Measurements from ENCODE around the gene SLC13A2.

The SLC13A2 gene

GRCh38 chr17:28470914-28471366 lies 2.5 kb upstream of the SLC13A2 start:
- no peak for DNase-seq

DNA sequence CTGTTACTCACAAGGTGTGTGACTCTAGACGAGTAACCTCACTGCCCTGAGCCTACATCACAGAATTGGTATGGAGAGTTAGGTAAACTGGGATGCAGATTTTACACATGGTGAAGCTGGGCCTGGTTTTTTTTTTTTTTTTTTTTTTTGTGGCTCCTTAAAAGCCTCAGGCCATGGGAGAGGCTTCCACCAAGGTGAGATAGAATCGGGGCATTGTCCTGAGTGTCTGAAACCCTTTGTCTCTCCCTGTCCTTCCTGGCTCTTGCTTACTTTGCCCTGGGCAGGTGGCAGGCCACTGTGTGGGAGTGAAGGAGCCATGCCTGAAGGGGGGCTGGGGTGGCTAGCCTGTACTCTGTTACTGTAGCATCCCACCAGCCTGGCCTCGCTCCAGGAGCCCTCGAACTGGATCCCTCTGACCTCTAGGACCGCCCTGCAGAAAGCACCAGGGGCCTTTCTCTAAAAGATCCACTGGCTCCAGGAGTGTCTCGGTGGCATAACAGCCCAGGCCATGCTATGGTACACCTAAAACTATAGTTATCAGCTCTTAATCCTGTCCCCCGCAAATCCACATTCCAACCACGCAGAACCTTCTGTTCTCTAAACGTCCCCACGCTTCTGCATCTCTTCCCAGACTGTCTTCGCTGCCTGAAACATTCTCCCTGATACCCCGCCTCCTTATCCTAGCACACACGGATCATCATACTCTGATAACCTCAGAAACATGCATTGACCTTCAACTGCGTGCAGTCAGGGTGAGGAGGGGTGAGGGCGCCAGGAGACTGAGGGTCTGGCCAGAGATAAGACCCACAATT lies 1.7 kb upstream of the SLC13A2 start:
- DNase-seq = no peak

- DNase-seq = no peak
Measured at GRCh38 chr17:28472871-28473497, 460 bp upstream of the SLC13A2 start.

- no peak for DNase-seq
Measured at GRCh38 chr17:28474111-28474531, 677 bp downstream of the SLC13A2 start.

DNA sequence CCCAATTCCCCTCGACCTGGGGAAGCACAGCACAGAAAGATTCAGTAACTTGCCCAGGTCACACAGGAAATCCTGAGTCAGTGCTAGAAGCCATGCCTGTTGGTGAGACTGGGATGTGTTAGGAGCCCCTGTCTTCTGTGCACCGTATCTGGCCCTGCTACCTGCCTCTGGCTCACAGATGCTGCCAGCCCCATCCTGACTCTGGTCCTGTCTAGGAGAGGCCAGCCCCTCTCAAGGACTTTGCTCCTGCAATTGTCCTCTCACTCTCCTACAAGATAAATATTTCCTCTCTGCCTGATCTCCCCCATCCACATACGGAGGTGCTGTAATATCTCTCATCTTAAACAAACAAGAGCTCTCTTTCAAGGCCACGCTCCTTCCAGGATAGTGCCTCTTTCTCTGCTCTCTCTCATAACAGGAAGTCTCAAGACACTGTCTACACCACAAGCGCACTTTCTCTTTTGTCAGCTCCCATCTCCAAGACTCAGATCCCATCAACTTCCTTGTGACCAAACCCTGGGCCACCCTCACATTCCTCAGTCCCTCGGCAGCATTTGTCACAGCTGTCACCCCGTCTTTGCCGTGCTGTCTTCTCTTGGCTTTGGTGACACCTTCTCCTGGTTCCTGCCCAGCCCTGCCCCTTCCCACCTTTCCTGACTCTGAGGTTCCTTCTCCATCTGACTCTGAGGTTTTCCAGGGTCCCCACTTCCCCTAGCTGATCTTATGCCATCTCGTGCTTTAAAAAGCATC lies 1.9 kb downstream of the SLC13A2 start:
- no peak for DNase-seq

DNA sequence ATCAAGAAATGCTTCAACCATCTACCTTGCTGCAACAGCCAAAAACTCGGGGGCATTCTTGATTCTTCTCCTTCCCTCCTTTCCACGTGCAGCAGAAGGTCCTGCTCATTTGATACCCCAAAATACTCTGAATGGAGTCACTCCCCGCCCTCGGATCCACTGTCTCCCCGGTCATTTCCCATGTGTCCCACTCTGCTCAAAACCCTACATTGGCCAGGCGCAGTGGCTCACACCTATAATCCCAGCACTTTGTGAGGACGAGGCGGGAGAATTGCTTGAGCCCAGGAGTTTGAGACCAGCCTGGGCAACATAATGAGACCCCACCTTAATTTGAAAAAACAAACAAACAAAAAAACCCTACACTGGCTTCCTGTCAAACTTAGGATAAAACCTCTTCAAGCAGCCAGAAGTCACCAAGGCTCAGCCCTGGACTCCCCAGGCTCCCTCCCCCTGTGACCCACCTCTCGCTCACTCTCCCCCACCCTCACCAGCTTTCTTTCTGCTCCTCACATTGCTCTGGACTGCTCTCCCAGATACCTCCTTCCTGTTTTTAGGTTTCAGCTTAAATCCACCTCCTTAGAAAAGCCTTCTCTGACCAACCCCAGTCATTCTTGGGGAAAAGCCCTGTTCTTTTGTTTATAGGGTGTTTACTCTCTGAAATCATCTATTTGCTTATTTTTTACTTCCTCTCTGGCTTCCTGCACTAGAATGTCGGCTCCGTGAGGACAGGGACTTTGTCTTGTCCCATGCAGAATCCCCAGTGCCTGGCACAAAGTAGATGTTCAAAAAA lies 2.8 kb downstream of the SLC13A2 start:
- DNase-seq = no peak

GRCh38 chr17:28477928-28478327 lies 4.5 kb downstream of the SLC13A2 start:
- DNase-seq = no peak

GRCh38 chr17:28478712-28479615 lies 5.5 kb downstream of the SLC13A2 start:
- no peak for DNase-seq

DNA sequence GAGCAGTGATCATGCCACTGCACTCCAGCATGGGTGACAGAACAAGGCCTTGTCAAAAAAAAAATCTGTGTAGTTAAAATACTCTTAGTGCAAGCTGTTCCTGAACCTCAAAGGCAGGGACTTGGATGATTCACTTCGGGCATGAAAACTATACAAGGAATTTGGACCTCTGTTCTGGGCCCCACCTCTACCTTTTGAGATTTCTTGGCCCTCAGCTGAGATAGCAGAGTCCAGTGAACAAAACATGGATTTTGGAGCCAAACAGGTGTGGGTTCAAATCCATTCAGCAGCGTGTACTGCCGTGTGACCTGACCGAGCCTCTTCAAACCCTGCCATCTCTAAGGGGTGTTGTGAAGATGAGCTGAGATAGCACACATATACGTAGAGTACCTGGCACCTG lies 6.8 kb downstream of the SLC13A2 start:
- DNase-seq = no peak

DNA sequence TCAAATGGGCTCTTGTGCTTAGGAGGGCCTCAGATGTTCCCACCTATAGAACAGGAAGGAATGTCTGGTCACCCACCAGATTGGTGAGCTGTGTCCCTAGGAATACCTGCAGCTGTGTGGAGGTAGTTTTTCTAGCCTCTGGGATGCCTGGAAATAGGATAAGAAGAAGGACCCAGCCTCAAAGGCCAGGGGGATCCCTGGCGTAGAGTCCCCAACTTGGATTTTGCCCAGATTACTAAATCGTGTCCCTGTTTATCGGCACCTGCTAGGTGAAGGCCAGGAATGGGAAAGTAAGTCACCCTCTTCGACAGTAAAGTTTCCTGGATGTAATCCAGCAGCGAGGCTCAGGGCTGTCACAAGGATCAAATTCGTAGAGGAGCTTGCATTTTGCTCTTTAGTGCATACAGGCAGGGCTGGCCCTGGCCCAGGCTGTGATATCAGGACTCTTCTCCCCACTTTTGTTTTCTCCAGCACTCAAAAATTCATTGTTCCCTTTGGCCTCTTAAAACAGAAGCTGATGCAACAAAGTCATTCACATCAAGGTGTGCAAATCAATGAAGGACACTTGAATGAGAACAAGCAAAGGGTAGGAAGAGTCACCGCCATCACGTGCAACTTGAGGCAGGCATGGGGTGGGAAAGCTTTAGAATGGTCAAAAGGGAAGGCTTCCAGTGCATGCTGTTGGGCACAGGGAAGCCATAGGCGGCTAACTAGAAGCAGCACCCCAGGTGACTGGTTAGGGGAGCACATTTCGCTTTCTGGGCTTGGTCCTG lies 7.5 kb downstream of the SLC13A2 start:
- peak in 1 of 3 experiments; percentile 74 for DNase-seq

- DNase-seq = no peak
Measured at GRCh38 chr17:28482551-28483199, 9.2 kb downstream of the SLC13A2 start.

DNA sequence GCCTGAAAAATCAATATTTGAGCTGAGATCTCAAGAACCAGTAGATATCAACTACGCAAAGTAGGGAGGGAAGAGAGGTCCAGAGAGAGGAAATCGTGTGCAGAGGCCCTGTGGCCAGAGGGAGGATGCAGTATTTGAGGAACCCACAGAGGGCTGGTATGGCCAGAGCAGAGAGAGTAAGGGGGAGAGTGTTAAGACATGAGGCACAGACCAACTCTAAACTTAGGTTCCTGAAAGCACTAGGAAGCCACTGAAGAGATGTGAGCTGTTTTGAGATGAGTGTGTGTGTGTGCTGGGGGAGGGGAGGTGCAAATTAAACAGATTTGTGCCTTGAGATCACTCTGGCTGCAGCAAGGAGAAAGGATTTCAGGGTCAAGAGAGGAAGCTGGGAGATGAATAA lies 10.9 kb downstream of the SLC13A2 start:
- DNase-seq = no peak

- DNase-seq = no peak
Measured at GRCh38 chr17:28485049-28485448, 11.6 kb downstream of the SLC13A2 start.

DNA sequence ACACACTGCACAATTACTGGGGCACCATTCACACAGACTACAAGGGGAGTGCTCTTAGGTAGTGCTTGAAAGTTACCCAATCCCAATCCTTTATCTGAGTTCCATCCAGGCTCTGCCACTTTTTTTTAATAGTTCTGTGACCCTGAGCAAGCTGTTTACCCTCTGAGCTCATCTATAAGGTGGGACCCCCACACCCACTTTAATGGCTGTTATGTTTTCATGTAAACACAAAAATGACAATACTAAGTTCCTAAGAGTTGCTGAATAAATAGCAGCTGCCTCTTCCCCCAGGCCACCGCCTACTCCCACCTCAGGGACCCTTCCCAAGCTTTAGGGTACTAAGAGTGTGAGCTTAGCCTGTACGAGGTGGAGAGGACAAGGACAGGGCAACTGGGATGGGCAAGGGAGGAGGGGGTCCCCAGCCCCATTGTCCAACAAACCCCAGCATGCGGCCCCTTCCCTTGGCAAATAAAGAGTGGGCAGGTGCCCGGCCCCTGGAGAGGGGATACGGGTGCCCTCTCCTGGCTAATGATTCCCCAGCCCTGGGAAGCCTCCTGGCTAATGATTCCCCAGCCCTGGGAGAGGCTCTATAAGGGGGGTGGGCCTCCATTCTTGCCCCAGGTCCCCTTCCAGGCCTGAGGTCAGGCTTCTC lies 14.6 kb downstream of the SLC13A2 start:
- peak in 1 of 3 experiments; percentile 22 for DNase-seq

GRCh38 chr17:28488533-28489276 lies 15.3 kb downstream of the SLC13A2 start:
- DNase-seq = no peak

GRCh38 chr17:28491286-28491685 lies 17.8 kb downstream of the SLC13A2 start:
- no peak for DNase-seq

- DNase-seq = no peak
Measured at GRCh38 chr17:28491860-28492259, 18.4 kb downstream of the SLC13A2 start.

GRCh38 chr17:28492352-28493310 lies 19.2 kb downstream of the SLC13A2 start:
- DNase-seq = peak in 1 of 3 experiments; percentile 14
